ENCODE measurements around the gene BATF2.

Gene BATF2

DNA sequence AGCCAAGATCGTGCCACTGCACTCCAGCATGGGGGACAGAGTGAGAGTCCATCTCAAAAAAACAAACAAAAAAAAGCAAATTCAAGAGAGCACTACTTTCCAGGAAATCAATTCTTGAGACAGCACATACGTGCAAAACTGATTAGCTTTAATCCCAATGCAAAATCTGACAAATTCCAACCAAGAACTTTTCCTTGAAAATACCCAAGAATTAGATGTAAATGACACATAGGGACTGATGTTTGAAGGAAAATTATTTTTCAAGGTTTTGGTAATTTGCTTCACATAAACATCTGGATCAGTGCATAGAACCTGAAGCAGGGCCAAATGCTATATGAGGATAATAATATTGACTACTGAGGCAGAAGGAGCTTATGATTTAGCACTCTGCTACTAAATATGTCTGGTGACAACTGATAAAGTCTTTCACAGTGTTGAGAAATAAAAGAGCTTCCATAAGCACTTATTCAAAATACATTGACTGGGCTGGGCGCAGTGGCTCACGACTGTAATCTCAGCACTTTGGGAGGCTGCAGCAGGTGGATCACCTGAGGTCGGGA, 33.6 kb downstream of the BATF2 start:
- no peak for DNase-seq (ENCODE audit: low read depth)

DNA sequence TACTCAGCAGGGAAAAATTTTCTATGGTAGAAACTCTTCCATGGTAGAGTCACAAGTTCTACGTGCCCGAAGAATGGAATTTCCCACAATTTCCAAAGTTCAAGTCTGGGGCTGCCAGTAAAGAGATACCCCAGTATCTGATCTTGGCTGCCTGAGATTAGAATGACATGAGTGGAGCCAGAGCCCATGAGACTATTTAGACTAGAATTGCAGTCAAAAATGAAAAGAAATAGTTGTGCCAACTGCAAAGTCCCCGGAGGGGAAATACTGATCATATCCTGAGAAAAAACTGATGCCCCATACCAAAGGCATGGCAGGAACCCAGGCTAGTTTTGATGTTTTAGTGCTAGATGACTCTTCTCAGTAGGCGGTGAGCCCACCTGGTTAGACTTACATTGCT, 36.1 kb downstream of the BATF2 start:
- DNase-seq (ENCODE audit: low read depth), result no peak

DNA sequence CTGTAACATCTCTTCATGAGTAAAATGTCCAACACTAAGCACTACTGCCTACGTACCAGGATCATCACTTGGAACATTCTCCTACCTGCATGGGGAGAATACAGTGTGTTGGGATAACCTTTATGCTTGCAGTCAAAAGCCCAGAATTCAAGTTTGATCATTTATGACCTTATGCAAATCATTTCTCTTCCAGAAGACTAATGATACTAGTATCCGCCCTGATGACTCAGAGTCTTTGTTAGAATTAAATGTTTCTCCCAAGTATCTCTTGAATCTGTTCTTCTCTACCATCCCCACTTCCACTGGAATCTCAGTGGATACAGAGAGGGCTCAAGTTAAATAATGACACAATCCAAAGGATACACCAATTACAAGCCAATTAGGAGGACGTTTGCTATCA, 37.3 kb downstream of the BATF2 start:
- no peak for DNase-seq (ENCODE audit: low read depth)

DNA sequence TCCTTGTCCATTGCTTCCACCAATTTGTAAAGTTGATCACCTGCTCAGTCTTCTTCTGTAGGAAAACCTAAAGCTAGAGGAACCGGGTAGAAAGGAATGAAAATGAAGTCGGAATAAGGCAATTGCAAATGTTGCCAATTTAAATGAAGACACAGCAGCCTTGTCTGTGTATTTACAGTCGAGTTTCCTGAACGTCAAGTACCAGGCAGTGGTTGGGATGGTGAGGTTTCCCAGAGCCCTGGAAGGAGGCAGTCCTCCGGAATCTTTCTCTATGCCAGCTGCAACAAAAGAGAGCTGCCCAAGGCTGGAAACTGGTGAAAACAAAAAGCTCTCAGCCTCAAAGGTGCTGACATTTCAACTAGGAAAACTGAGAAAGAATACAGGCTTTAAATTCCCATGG, 42.6 kb downstream of the BATF2 start:
- DNase-seq (ENCODE audit: low read depth), result no peak

DNA sequence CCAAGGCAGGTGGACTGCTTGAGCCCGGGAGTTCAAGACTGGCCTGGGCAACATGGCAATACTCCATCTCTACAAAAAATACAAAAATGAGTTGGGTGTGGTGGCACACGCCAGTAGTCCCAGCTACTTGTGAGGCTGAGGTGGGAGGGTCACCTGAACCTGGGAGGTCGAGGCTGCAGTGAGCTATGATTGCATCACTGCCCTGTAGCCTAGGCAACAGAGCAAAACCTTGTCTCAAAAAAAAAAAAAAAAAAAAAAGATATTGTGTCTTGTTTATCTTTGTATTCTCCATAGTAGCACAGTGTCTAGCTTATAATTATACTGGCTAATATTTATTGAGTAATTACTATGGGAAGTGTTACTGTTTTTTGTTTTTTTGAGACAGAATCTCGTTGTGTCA, 45.2 kb downstream of the BATF2 start:
- no peak for DNase-seq (ENCODE audit: low read depth)

DNA sequence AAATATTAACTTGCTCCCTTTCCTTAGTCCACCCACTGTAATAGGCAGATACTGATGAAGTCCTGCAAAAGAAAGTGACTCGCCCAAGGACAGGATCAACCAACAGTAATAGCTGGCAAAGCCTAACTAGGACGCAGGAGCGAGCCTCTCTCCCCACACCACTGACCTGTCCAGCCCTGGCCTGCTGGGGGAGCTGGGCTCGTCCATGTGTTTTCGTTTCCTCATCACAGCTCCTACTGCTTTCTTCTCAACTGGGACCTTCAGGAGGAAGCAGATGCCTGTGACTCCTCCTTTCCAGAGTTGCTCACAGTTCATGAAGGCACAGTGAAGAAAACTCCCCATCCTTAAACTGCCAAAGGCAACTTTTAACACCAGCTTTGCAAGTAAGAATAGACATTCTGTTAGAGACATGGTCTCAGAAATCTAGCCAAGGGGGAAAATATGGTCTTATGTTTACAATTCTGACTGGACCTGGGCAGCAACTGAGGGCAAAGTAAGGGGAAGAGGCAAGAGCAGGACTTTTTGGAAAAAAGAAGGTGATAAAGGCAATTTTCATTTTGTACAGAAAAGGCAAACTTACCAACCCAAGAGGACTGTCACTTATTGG, 49.5 kb downstream of the BATF2 start:
- DNase-seq (ENCODE audit: low read depth), result no peak
